Erythroblast (primary cell): ENCODE data around the gene CFAP161.

Experiments
- GATA1 ChIP-seq: IDR thresholded peaks from 2 replicates; pipeline ENCODE4 v1.6.1; 2011; ENCODE audit warnings: low read depth, mild to moderate bottlenecking, control low read depth, low read length, moderate library complexity
- POLR2A ChIP-seq: IDR thresholded peaks from 2 replicates; pipeline ENCODE4 v1.6.1; 2011; ENCODE audit warnings: mild to moderate bottlenecking, low read length

- TF ChIP-seq POLR2A (no peak), GATA1 (no peak)
Measured at GRCh38 chr15:81151389-81151788, 17.3 kb downstream of the CFAP161 start.
